GM13976 (cell line): ENCODE measurements around the gene SYS1.

Experiments used
- DNase-seq: peaks from one replicate; pipeline ENCODE4 v3.0.0; 2012; ENCODE audit warnings: low spot score
- in situ Hi-C: fragments of 300-500 bp; cut with MboI; formaldehyde crosslinking; loops from one replicate; pipeline ENCODE4 v1.12.0; 2022; ENCODE audit warnings: low sequenced_read_pairs, mixed read lengths, inconsistent platforms; ENCODE audit not compliant: unreplicated experiment
- TF ChIP-seq, protein P1 (sequence below): IDR thresholded peaks from 2 replicates; pipeline ENCODE4 v1.5.1; 2012; ENCODE audit warnings: borderline replicate concordance, mild to moderate bottlenecking; ENCODE audit not compliant: insufficient read depth; ENCODE audit errors: extremely low read depth, missing control alignments, control extremely low read depth

SYS1 gene

GRCh38 chr20:45343532-45344167 lies 19.3 kb upstream of the SYS1 start:
- in situ Hi-C loops: no loop called here
- TF ChIP-seq, protein P1, sequence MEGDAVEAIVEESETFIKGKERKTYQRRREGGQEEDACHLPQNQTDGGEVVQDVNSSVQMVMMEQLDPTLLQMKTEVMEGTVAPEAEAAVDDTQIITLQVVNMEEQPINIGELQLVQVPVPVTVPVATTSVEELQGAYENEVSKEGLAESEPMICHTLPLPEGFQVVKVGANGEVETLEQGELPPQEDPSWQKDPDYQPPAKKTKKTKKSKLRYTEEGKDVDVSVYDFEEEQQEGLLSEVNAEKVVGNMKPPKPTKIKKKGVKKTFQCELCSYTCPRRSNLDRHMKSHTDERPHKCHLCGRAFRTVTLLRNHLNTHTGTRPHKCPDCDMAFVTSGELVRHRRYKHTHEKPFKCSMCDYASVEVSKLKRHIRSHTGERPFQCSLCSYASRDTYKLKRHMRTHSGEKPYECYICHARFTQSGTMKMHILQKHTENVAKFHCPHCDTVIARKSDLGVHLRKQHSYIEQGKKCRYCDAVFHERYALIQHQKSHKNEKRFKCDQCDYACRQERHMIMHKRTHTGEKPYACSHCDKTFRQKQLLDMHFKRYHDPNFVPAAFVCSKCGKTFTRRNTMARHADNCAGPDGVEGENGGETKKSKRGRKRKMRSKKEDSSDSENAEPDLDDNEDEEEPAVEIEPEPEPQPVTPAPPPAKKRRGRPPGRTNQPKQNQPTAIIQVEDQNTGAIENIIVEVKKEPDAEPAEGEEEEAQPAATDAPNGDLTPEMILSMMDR: no peak
- no peak for DNase-seq

- DNase-seq: no peak
- TF ChIP-seq, protein P1: no peak
- in situ Hi-C loops: no loop called here
These were observed 18.6 kb upstream of the SYS1 start for GRCh38 chr20:45344168-45344860.

- TF ChIP-seq, protein P1: no peak
- in situ Hi-C loops: no loop called here
- no peak for DNase-seq
These were observed 17.6 kb upstream of the SYS1 start for GRCh38 chr20:45345104-45345936.

- DNase-seq: no peak
- TF ChIP-seq, protein P1: no peak
- in situ Hi-C loops: no loop called here
These were observed 16.7 kb upstream of the SYS1 start for GRCh38 chr20:45346291-45346718.

DNA sequence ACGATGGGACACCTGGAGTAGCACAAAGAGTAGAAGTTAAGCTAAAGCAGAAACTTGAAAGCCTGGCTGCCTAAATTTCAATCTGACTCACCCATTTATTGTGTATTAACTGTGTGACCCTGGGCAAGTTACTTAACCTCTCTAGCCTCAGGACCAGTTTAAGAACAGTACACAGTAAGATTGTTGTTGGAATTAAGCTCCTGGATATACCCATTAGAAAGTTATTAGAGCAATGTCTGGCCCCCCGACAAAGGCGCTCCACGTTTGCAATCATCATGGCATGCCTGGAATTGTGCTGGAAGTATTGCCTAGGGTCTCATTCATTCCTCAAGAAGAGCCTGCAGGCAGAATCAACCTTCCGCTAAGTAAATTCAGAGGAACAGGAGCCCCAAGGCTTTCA lies 16.1 kb upstream of the SYS1 start:
- TF ChIP-seq, protein P1: no peak
- DNase-seq: no peak
- in situ Hi-C loops: no loop called here

GRCh38 chr20:45347297-45347935 lies 15.5 kb upstream of the SYS1 start:
- DNase-seq: no peak
- in situ Hi-C loops: no loop called here
- TF ChIP-seq, protein P1: no peak
